ENCODE results near the gene FRMD4A. TPM values are rescaled to one million over a fixed set of nuclear protein-coding genes. Genes with fewer than 3 reads are reported as not detected.

FRMD4A gene
- total RNA-seq, 2 donors from 2014 or later = 8.6 to 10.2 TPM

- no peaks in the 10 kb centered on the region for H3K36me3 ChIP-seq
- no peak for TF ChIP-seq CTCF (IDR thresholded peaks at IDR 0.05)
- H3K4me1 ChIP-seq = no peaks in the 10 kb centered on the region
- no peak overlapping the region for H3K4me3 ChIP-seq
- H3K9ac ChIP-seq (ENCODE audit: low read depth in 2 of 2, low read length in 2 of 2) = no peak overlapping the region
- no peak overlapping the region for H3K27ac ChIP-seq
- no peak for DNase-seq
- no peaks in the 10 kb centered on the region for H3K9me3 ChIP-seq
- H3K27me3 ChIP-seq = no peaks in the 10 kb centered on the region
- intact Hi-C loops (cut with DNase I) = no loop called here
Measured at GRCh38 chr10:13724484-13724883, 606.2 kb downstream of the FRMD4A start.

- H3K36me3 ChIP-seq = no peaks in the 10 kb centered on the region
- TF ChIP-seq CTCF (IDR thresholded peaks at IDR 0.05) = no peak
- no peaks in the 10 kb centered on the region for H3K27me3 ChIP-seq
- no peak overlapping the region for H3K27ac ChIP-seq
- H3K9ac ChIP-seq (ENCODE audit: low read depth in 2 of 2, low read length in 2 of 2) = no peak overlapping the region
- H3K9me3 ChIP-seq = no peaks in the 10 kb centered on the region
- DNase-seq = no peak
- H3K4me3 ChIP-seq = no peak overlapping the region
- intact Hi-C loops (cut with DNase I) = no loop called here
- no peaks in the 10 kb centered on the region for H3K4me1 ChIP-seq
Measured at GRCh38 chr10:13722747-13723653, 607.7 kb downstream of the FRMD4A start.

GRCh38 chr10:13721486-13721885, 609.2 kb downstream of the FRMD4A start:
- H3K4me1 ChIP-seq = no peaks in the 10 kb centered on the region
- intact Hi-C loops (cut with DNase I) = no loop called here
- no peak overlapping the region for H3K9ac ChIP-seq (ENCODE audit: low read depth in 2 of 2, low read length in 2 of 2)
- no peak overlapping the region for H3K27ac ChIP-seq
- no peak overlapping the region for H3K4me3 ChIP-seq
- H3K36me3 ChIP-seq = no peaks in the 10 kb centered on the region
- no peaks in the 10 kb centered on the region for H3K9me3 ChIP-seq
- no peaks in the 10 kb centered on the region for H3K27me3 ChIP-seq
- no peak for TF ChIP-seq CTCF (IDR thresholded peaks at IDR 0.05)
- DNase-seq = no peak

- no peaks in the 10 kb centered on the region for H3K4me1 ChIP-seq
- no peaks in the 10 kb centered on the region for H3K27me3 ChIP-seq
- intact Hi-C loops (cut with DNase I) = no loop called here
- no peak overlapping the region for H3K27ac ChIP-seq
- H3K4me3 ChIP-seq = no peak overlapping the region
- DNase-seq = no peak
- H3K9me3 ChIP-seq = no peaks in the 10 kb centered on the region
- TF ChIP-seq CTCF (IDR thresholded peaks at IDR 0.05) = no peak
- no peaks in the 10 kb centered on the region for H3K36me3 ChIP-seq
- H3K9ac ChIP-seq (ENCODE audit: low read depth in 2 of 2, low read length in 2 of 2) = no peak overlapping the region
Measured at GRCh38 chr10:13720699-13721098, 610.0 kb downstream of the FRMD4A start.

- H3K27me3 ChIP-seq = no peaks in the 10 kb centered on the region
- H3K9me3 ChIP-seq = no peaks in the 10 kb centered on the region
- no peak overlapping the region for H3K9ac ChIP-seq (ENCODE audit: low read depth in 2 of 2, low read length in 2 of 2)
- TF ChIP-seq CTCF (IDR thresholded peaks at IDR 0.05) = no peak
- H3K27ac ChIP-seq = no peak overlapping the region
- DNase-seq = no peak
- H3K36me3 ChIP-seq = no peaks in the 10 kb centered on the region
- no peaks in the 10 kb centered on the region for H3K4me1 ChIP-seq
- intact Hi-C loops (cut with DNase I) = no loop called here
- H3K4me3 ChIP-seq = no peak overlapping the region
Measured at GRCh38 chr10:13719425-13719824, 611.3 kb downstream of the FRMD4A start.
